ENCODE measurements around the gene JAK3. TPM values are rescaled to one million over a fixed set of nuclear protein-coding genes. Genes with fewer than 3 reads are reported as not detected.

The JAK3 gene
- total and polyA plus RNA-seq, 4 donors, result 0.87 to 7.1 (median 3.0) TPM

- H3K9ac ChIP-seq (ENCODE audit: low read depth in 1 of 2, low read length in 2 of 2), result no peak overlapping the region
- TF ChIP-seq RAD21 (IDR thresholded peaks at IDR 0.05) (no peak), JUND (IDR thresholded peaks at IDR 0.05) (no peak), EGR1 (IDR thresholded peaks at IDR 0.05; ENCODE audit: low read depth in 2 of 2) (no peak), FOXA2 (IDR thresholded peaks at IDR 0.05) (no peak), HNF4G (IDR thresholded peaks at IDR 0.05) (no peak), HNF4A (conservative IDR thresholded peaks at IDR 0.05) (no peak)
- H3K4me1 ChIP-seq (ENCODE audit: control insufficient read depth in 4 of 4, insufficient read depth in 4 of 4, low read length in 3 of 4), result no peaks in the 10 kb centered on the region
- no peak overlapping the region for H3K27ac ChIP-seq (ENCODE audit: low read depth in 1 of 2, low read length in 2 of 2)
- H3K27me3 ChIP-seq (ENCODE audit: control insufficient read depth in 4 of 4, insufficient read depth in 4 of 4, low read length in 3 of 4), result peaks cover 0 to 4% (median 2%) of the 10 kb centered on the region in 4 donors
- H3K9me3 ChIP-seq (ENCODE audit: control insufficient read depth in 4 of 4, low read length in 3 of 4), result no peaks in the 10 kb centered on the region
- H3K4me3 ChIP-seq (ENCODE audit: low read depth in 1 of 3, low read length in 3 of 3), result no peak overlapping the region
- no peak for DNase-seq (ENCODE audit: low spot score)
- no peaks in the 10 kb centered on the region for H3K36me3 ChIP-seq (ENCODE audit: control insufficient read depth in 4 of 4, insufficient read depth in 3 of 4, low read depth in 1 of 4, low read length in 3 of 4)
- 55% methylated on average over 38 of the region's 38 CpGs for WGBS
Observed at GRCh38 chr19:17807731-17808316, 40.0 kb downstream of the JAK3 start.

GRCh38 chr19:17806945-17807344, 40.8 kb downstream of the JAK3 start:
- 64% methylated on average over 3 of the region's 3 CpGs for whole genome bisulfite sequencing
- no peaks in the 10 kb centered on the region for H3K36me3 ChIP-seq (ENCODE audit: control insufficient read depth in 4 of 4, insufficient read depth in 3 of 4, low read depth in 1 of 4, low read length in 3 of 4)
- H3K27ac ChIP-seq (ENCODE audit: low read depth in 1 of 2, low read length in 2 of 2), result no peak overlapping the region
- TF ChIP-seq SP1 (IDR thresholded peaks at IDR 0.05), result no peak
- no peak for TF ChIP-seq FOXA2 (IDR thresholded peaks at IDR 0.05)
- TF ChIP-seq JUND (IDR thresholded peaks at IDR 0.05), result no peak
- no peak for TF ChIP-seq RXRA (IDR thresholded peaks at IDR 0.05)
- no peak for TF ChIP-seq NR2F2 (IDR thresholded peaks at IDR 0.05)
- no peak for TF ChIP-seq EGR1 (IDR thresholded peaks at IDR 0.05; ENCODE audit: low read depth in 2 of 2)
- no peak for TF ChIP-seq ZBTB33 (IDR thresholded peaks at IDR 0.05)
- H3K4me1 ChIP-seq (ENCODE audit: control insufficient read depth in 4 of 4, insufficient read depth in 4 of 4, low read length in 3 of 4), result no peaks in the 10 kb centered on the region
- no peaks in the 10 kb centered on the region for H3K9me3 ChIP-seq (ENCODE audit: control insufficient read depth in 4 of 4, low read length in 3 of 4)
- H3K4me3 ChIP-seq (ENCODE audit: low read depth in 1 of 3, low read length in 3 of 3), result no peak overlapping the region
- no peak overlapping the region for H3K9ac ChIP-seq (ENCODE audit: low read depth in 1 of 2, low read length in 2 of 2)
- DNase-seq (ENCODE audit: low spot score), result no peak
- peaks cover 0 to 3% (median 0%) of the 10 kb centered on the region in 4 donors for H3K27me3 ChIP-seq (ENCODE audit: control insufficient read depth in 4 of 4, insufficient read depth in 4 of 4, low read length in 3 of 4)

- Histone ChIP-seq H3K36me3 (ENCODE audit: control insufficient read depth in 4 of 4, insufficient read depth in 3 of 4, low read depth in 1 of 4, low read length in 3 of 4) (no peaks in the 10 kb centered on the region), H3K9me3 (ENCODE audit: control insufficient read depth in 4 of 4, low read length in 3 of 4) (no peaks in the 10 kb centered on the region), H3K4me1 (ENCODE audit: control insufficient read depth in 4 of 4, insufficient read depth in 4 of 4, low read length in 3 of 4) (no peaks in the 10 kb centered on the region), H3K27me3 (ENCODE audit: control insufficient read depth in 4 of 4, insufficient read depth in 4 of 4, low read length in 3 of 4) (peaks cover 0 to 3% (median 0%) of the 10 kb centered on the region in 4 donors), H3K27ac (ENCODE audit: low read depth in 1 of 2, low read length in 2 of 2) (no peak overlapping the region), H3K4me3 (ENCODE audit: low read depth in 1 of 3, low read length in 3 of 3) (no peak overlapping the region), H3K9ac (ENCODE audit: low read depth in 1 of 2, low read length in 2 of 2) (no peak overlapping the region)
- 85% methylated on average over 4 of the region's 4 CpGs for WGBS
- no peak for TF ChIP-seq EGR1 (IDR thresholded peaks at IDR 0.05; ENCODE audit: low read depth in 2 of 2)
- no peak for TF ChIP-seq RAD21 (IDR thresholded peaks at IDR 0.05)
- TF ChIP-seq ZBTB33 (IDR thresholded peaks at IDR 0.05), result no peak
- no peak for TF ChIP-seq CTCF (IDR thresholded peaks at IDR 0.05; ENCODE audit: low read depth, low read length, missing input control)
- no peak for TF ChIP-seq SP1 (IDR thresholded peaks at IDR 0.05)
- no peak for TF ChIP-seq HNF4G (IDR thresholded peaks at IDR 0.05)
- no peak for TF ChIP-seq GABPA (IDR thresholded peaks at IDR 0.05 in 1 of 2, conservative IDR thresholded peaks at IDR 0.05 in 1 of 2)
- TF ChIP-seq REST (IDR thresholded peaks at IDR 0.05), result no peak
- no peak for TF ChIP-seq TAF1 (conservative IDR thresholded peaks at IDR 0.05)
- no peak for DNase-seq (ENCODE audit: low spot score)
Observed at GRCh38 chr19:17805427-17805826, 42.4 kb downstream of the JAK3 start.
